HepG2 (cell line): ENCODE results near the gene MYL9. TPM values are rescaled to one million over a fixed set of nuclear protein-coding genes. Genes with fewer than 3 reads are reported as not detected.
A peak's percentile ranks its signal among the peaks of the same experiment; 100 is the strongest.
"Not testable (repeated sequence)": the region's sequence is repeated elsewhere in the genome, so short reads cannot be mapped to it uniquely, and the experiment has no call there.

Experiments used
- ATAC-seq: fragments of 200-7000 bp; cut with Tn5 transposase; 3 replicates; pipeline ENCODE4 v1.9.1; 2020; ENCODE audit warnings: mild to moderate bottlenecking, moderate library complexity
- BruUV-seq: library from RNA; stranded (reverse); fragments of 400-500 nt; replicated peaks from 2 replicates; lab custom pipeline; 2021; lab: Mats Ljungman, UMichigan
- CTCF ChIA-PET: fragments of 300-600 bp; formaldehyde crosslinking; extraction: SDS; loops from one replicate; lab custom pipeline; 2021; ENCODE audit warnings: low total read pairs, inconsistent platforms, low intra/inter-chr PET ratio; lab: Yijun Ruan, JAX
- POLR2A ChIA-PET: fragments of 350-600 bp; sonication (Branson Sonifier 250); formaldehyde crosslinking; loops from one replicate; lab custom pipeline; 2020; ENCODE audit warnings: antibody characterized with exemption, inconsistent platforms; lab: Yijun Ruan, JAX
- DNase-seq: peaks from one replicate; pipeline ENCODE4 v3.0.0-alpha.2; 2015; ENCODE audit warnings: low spot score
- FAIRE-seq: peaks from 3 replicates; lab custom pipeline; 2011; peaks lifted over from hg19 to GRCh38; lab: Jason Lieb, UNC
- H2AFZ ChIP-seq: one replicate; pipeline ENCODE4 v1.6.1; 2011; ENCODE audit warnings: low read length, inconsistent platforms
- H3K27ac ChIP-seq: fragments of 300-600 bp; 3 replicates; pipeline ENCODE4 v1.8.0; 2011; ENCODE audit warnings: mixed run types, mild to moderate bottlenecking, mixed read lengths, low read length, inconsistent platforms; ENCODE audit not compliant: insufficient read depth; ENCODE audit errors: extremely low read length
- H3K27me3 ChIP-seq, 2 experiments: fragments of 200-600 bp in 1 of 2; 2 replicates in 1 of 2; 3 replicates in 1 of 2; pipeline versions ENCODE4 v1.6.0 to v1.8.0; 2011; ENCODE audit warnings: low read length in 2 of 2, mild to moderate bottlenecking in 2 of 2, moderate library complexity in 2 of 2, inconsistent platforms in 1 of 2; ENCODE audit not compliant: insufficient read depth in 2 of 2, control insufficient read depth in 1 of 2
- H3K36me3 ChIP-seq, 2 experiments: fragments of 200-600 bp in 1 of 2; replicated peaks in 1 of 2; 2 replicates in 1 of 2; 3 replicates in 1 of 2; pipeline versions ENCODE4 v1.5.1 to v1.8.0; 2011; ENCODE audit warnings: low read length in 2 of 2, inconsistent platforms in 1 of 2; ENCODE audit not compliant: insufficient read depth in 2 of 2, control insufficient read depth in 1 of 2
- H3K4me1 ChIP-seq: 2 replicates; pipeline ENCODE4 v1.5.1; 2012; ENCODE audit warnings: low read length, inconsistent platforms; ENCODE audit not compliant: insufficient read depth
- H3K4me2 ChIP-seq: 2 replicates; pipeline ENCODE4 v1.6.0; 2011; ENCODE audit warnings: low read depth, low read length, inconsistent platforms
- H3K4me3 ChIP-seq, 3 experiments: fragments of 200-600 bp in 1 of 3; sonication (generic), shearing (Covaris generic) in 1 of 3; replicated peaks in 1 of 3; 2 replicates each; pipeline ENCODE4 v1.5.1; 2011 to 2016; ENCODE audit warnings: low read length in 3 of 3, inconsistent platforms in 2 of 3, low read depth in 2 of 3, mild to moderate bottlenecking in 2 of 3, control low read depth in 1 of 3, mixed read lengths in 1 of 3; ENCODE audit not compliant: insufficient read depth in 1 of 3
- H3K79me2 ChIP-seq: one replicate; pipeline ENCODE4 v1.6.1; 2011; ENCODE audit warnings: low read length, inconsistent platforms; ENCODE audit not compliant: insufficient read depth
- H3K9ac ChIP-seq: 2 replicates; pipeline ENCODE4 v1.6.0; 2011; ENCODE audit warnings: mild to moderate bottlenecking, low read depth, low read length, inconsistent platforms; ENCODE audit not compliant: insufficient read depth
- H3K9me3 ChIP-seq: 2 replicates; pipeline ENCODE4 v1.5.1; 2012; ENCODE audit warnings: mild to moderate bottlenecking, low read length
- H4K20me1 ChIP-seq: 2 replicates; pipeline ENCODE4 v1.6.0; 2011; ENCODE audit warnings: inconsistent platforms, mild to moderate bottlenecking, low read length, moderate library complexity; ENCODE audit not compliant: insufficient read depth
- NBN ChIP-seq: fragments of 450-650 bp; conservative IDR thresholded peaks from 2 replicates; pipeline ENCODE4 v1.6.1; 2017
- NONO ChIP-seq, 2 experiments: fragments of 450-650 bp in 1 of 2; sonication (generic) in 1 of 2; formaldehyde crosslinking in 1 of 2; IDR thresholded peaks in 1 of 2; conservative IDR thresholded peaks in 1 of 2; 2 replicates each; pipeline versions ENCODE4 v1.6.1 to v1.8.0; 2017 to 2022; ENCODE audit warnings: mild to moderate bottlenecking in 1 of 2, missing genetic modification reagents in 1 of 2, moderate library complexity in 1 of 2
- WGBS: methylation state at CpG from one replicate; pipeline ENCODE4 v1.1.6; 2017; ENCODE audit warnings: low lambda C conversion rate; 5-methylcytosine and 5-hydroxymethylcytosine counted together
- in situ Hi-C: cut with HindIII; loops from 2 replicates; pipeline ENCODE4 v1.10.0; 2017; ENCODE audit warnings: low pct_unique_long_range_greater_than_20kb; ENCODE audit not compliant: extremely low pct_ligation_motif_present
- intact Hi-C: fragments of 100-400 bp; cut with micrococcal nuclease; formaldehyde crosslinking; loops from one replicate; pipeline ENCODE4 v1.10.0; 2022; ENCODE audit not compliant: unreplicated experiment
- polyA plus RNA-seq, 8 experiments: library from polyadenylated mRNA; depleted of rRNA in 3 of 8; stranded (reverse) in 7 of 8; unstranded in 1 of 8; fragments of >200 nt; fragmentation: Illumina TruSeq in 4 of 8; extraction: Trizol in 4 of 8; gene quantifications; 2 replicates each; pipeline versions ENCODE4 v1.2.1 to v1.2.3, GENCODE V29; 2011 to 2016; ENCODE audit warnings: low read depth in 4 of 8, missing spikeins in 1 of 8, mixed read lengths in 1 of 8; ENCODE audit not compliant: insufficient read depth in 1 of 8
- total RNA-seq, 5 experiments: library from RNA; depleted of rRNA; stranded (reverse); fragments of >200 nt; fragmentation: Illumina TruSeq; extraction: Trizol; gene quantifications; 2 replicates each; pipeline ENCODE4 v1.2.3, GENCODE V29; 2016; ENCODE audit warnings: low read depth in 1 of 5
- TF ChIP-seq, protein P1 (sequence below), 2 experiments: fragments of 450-650 bp in 1 of 2; sonication (generic) in 1 of 2; formaldehyde crosslinking in 1 of 2; IDR thresholded peaks; 2 replicates each; pipeline versions ENCODE4 v1.6.1 to v1.8.0; 2016 to 2022; ENCODE audit warnings: antibody characterized with exemption in 1 of 2, mild to moderate bottlenecking in 1 of 2, missing genetic modification reagents in 1 of 2

MYL9 gene
- total and polyA plus RNA-seq, 2 of the 13 experiments (the other 11 are each of a cell fraction or from before 2014, with no cell fraction given) = 0.87 to 2.2 TPM

GRCh38 chr20:36564078-36564725 is 22.9 kb downstream of the MYL9 start:
- intact Hi-C loops, POLR2A ChIA-PET: not testable (repeated sequence)

DNA sequence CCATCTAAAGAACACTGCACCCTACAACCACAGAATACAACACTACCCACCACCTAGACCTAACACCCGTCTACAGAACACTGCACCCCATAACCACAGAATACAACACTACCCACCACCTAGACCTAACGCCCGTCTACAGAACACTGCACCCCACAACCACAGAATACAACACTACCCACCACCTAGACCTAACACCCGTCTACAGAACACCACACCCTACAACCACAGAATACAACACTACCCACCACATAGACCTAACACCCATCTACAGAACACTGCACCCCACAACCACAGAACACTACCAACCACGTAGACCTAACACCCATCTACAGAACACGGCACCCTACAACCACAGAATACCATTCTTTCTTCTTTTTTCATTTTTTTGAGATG is 23.4 kb downstream of the MYL9 start:
- H2AFZ ChIP-seq; H4K20me1 ChIP-seq; H3K4me2 ChIP-seq; H3K9ac ChIP-seq; CTCF ChIA-PET; intact Hi-C loops; H3K4me3 ChIP-seq; in situ Hi-C loops; H3K36me3 ChIP-seq; H3K79me2 ChIP-seq; H3K9me3 ChIP-seq; ATAC-seq; DNase-seq; BruUV-seq; FAIRE-seq; POLR2A ChIA-PET; H3K27ac ChIP-seq; H3K27me3 ChIP-seq; TF ChIP-seq NONO (CRISPR knock-in tag; conservative IDR thresholded peaks at IDR 0.05): not testable (repeated sequence)
- peaks cover 14% of the 10 kb centered on the region for H3K4me1 ChIP-seq
- TF ChIP-seq, protein P1, sequence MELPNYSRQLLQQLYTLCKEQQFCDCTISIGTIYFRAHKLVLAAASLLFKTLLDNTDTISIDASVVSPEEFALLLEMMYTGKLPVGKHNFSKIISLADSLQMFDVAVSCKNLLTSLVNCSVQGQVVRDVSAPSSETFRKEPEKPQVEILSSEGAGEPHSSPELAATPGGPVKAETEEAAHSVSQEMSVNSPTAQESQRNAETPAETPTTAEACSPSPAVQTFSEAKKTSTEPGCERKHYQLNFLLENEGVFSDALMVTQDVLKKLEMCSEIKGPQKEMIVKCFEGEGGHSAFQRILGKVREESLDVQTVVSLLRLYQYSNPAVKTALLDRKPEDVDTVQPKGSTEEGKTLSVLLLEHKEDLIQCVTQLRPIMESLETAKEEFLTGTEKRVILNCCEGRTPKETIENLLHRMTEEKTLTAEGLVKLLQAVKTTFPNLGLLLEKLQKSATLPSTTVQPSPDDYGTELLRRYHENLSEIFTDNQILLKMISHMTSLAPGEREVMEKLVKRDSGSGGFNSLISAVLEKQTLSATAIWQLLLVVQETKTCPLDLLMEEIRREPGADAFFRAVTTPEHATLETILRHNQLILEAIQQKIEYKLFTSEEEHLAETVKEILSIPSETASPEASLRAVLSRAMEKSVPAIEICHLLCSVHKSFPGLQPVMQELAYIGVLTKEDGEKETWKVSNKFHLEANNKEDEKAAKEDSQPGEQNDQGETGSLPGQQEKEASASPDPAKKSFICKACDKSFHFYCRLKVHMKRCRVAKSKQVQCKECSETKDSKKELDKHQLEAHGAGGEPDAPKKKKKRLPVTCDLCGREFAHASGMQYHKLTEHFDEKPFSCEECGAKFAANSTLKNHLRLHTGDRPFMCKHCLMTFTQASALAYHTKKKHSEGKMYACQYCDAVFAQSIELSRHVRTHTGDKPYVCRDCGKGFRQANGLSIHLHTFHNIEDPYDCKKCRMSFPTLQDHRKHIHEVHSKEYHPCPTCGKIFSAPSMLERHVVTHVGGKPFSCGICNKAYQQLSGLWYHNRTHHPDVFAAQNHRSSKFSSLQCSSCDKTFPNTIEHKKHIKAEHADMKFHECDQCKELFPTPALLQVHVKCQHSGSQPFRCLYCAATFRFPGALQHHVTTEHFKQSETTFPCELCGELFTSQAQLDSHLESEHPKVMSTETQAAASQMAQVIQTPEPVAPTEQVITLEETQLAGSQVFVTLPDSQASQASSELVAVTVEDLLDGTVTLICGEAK (IDR thresholded peaks at IDR 0.05) = peak; percentile 14; the same call in 1 of the 2 replicates
- TF ChIP-seq, protein P1 (CRISPR knock-in tag; IDR thresholded peaks at IDR 0.05) = not testable (repeated sequence)
- peak; percentile 73; the same call in 1 of the 2 replicates for TF ChIP-seq NBN
- TF ChIP-seq NONO (IDR thresholded peaks at IDR 0.05) = 0 out of 2 replicates have a peak, but pooled peaks have one; percentile 55
- 96% methylated on average over 6 of the region's 6 CpGs for WGBS

More at GRCh38 chr20:36564078-36564725, 22.9 kb downstream of the MYL9 start:
- H3K4me2 ChIP-seq, FAIRE-seq, H2AFZ ChIP-seq, H3K4me3 ChIP-seq, H3K79me2 ChIP-seq, H3K27me3 ChIP-seq, in situ Hi-C loops, DNase-seq, CTCF ChIA-PET, H3K36me3 ChIP-seq, ATAC-seq, H4K20me1 ChIP-seq, H3K9me3 ChIP-seq, H3K27ac ChIP-seq, H3K9ac ChIP-seq, BruUV-seq: not testable (repeated sequence)
- 96% methylated on average over 13 of the region's 13 CpGs for WGBS
- peaks cover 14% of the 10 kb centered on the region for H3K4me1 ChIP-seq
